Dedifferentiated amniotic fluid mesenchymal stem cell (primary cell): ENCODE measurements around the gene ALPG.
"Not testable (repeated sequence)": the region's sequence is repeated elsewhere in the genome, so short reads cannot be mapped to it uniquely, and the experiment has no call there.

ENCODE experiments used
- DNase-seq: peaks from one replicate; pipeline ENCODE4 v3.0.0-alpha.2; 2016; ENCODE audit errors: extremely low spot score

Gene ALPG

DNA sequence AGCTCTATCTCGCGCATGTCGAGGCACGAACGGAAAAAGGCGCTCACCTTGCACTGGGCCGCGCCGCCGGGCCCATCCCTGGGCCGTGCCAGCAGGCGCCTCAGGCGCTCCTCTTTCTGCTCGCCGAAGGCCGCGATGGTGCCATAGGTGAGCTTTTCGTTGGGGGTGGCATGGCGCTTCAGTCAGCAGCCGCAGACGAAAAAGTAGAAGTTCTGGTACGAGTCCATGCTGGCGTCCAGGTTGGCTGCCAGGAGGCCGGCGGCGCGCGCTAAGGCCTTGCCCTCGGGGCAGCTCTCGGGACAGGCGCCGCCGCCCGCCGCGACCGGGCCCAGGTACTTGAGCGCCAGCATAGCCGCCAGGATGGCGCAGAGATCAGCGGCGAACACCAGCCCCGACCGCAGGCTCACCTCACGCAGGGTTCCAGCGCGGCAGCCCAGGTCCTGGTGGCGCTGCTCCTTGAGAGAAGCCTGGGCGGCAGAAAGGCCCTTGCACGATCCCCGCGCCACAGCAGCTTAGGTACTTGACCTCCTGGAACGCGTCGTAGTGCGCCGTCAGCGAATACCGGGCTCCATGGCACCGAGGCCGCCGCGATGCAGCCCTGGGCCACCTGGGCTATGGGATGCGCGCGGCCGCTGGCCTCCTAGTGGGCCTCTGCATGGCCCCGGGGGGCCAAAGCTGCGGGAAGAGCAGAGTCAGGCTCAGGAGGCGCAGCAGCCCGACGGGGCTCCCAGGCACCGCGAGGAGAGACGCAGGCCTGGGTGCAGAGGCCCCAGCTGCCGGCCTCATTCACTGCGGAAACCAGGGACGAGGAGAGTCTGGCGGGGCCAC, 12.8 kb downstream of the ALPG start:
- no peak for DNase-seq

DNA sequence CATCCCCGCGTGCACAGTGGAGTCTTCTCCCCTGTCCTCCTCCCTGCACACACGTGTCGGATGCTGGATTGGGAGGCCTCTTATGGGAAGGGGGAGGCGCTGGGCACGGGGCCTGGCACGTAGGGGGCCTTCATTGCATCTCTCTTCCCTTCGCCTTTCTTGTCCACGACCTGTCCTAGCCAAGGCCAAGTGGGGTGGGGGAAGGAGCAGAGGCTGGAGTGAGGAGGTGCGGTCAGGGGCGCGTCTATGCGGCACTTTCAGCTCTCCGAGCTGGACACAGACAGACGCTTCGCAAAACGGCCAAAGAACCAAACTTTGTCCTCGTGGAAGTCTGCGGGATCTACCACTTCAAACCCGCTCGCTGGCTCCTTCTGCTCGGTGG, 13.4 kb downstream of the ALPG start:
- DNase-seq: no peak

DNA sequence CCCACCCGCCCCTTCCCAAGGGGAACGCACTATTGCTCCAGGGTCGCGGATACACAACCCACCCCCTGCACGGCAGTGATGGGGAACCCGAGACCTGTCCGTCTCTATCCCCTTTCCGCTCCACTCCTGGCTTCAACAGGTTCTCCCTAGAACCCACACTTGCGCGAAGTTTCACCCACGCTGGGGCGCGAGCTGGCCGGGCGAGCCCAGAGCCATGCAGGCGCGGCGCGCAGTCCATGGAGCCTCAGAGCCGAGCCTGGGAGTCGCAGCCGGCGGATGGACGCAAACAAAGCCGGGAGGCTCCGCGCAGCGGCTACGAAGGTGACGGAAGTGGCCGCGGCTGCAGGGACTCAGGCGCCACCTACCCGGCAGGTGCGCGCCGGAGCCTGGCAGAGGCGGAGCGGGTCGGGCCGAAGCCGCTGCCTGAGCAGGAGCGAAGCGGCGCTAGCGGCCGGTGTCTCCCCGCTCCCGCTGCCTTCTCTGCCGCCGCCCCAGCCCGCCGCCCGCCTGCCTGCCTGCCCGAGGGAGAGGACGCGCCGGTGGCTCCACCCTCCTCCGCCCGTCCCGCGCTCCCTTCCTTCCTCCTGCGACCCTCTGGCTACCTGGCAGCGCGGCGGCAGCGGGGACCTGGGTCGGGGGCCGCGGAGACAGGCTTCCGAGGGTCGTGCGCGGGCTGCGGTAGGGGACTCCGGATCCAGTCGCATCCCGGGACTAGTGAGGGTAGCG, 14.0 kb downstream of the ALPG start:
- DNase-seq: no peak

DNA sequence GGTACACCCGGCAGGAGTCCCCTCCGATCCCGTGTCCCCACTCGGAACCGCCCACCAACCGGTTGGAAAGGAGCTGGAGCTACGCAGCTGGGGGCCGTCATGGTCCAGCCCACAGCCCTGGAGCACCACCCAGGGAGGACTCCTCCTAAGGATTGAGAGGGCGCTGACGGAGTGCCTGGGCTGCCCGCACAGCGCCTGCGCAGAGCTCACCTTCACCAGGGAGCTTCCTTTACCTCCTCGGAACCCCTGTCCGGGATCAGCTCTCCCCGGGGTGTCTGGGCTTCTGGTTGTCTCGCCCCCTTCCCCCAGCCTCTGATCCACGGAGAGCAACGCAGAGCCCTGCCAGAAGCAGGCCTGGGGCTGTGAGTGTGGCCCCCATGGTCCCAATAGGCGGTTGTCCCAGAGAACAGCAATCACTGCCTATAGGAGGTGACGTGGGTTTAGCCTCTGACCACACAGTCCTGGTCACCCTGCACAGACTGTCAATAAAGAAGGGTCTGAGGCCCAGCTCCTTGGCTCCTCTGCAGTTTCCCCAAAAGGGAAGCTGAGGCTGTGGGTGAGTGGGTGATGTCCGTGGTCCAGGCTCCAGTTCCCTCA, 14.6 kb downstream of the ALPG start:
- DNase-seq: no peak

DNA sequence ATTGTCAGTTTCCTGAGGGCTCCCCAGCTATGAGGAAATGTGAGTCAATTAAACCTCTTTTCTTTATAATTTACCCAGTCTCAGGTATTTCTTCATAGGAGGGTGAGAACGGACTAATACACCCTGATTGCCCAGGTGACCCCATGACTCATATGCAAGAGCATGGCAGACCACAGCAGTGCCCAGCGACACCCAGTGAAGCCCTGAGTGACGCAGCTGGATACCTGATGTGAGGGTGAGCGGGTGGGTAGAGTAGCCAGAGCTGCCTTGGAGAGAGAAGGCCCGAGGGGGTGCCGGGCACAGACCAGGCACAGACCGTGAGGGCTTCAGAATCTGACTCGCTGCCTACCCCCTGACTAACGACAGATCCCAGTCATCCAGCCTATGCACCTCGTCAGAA, 15.4 kb downstream of the ALPG start:
- DNase-seq: no peak

DNA sequence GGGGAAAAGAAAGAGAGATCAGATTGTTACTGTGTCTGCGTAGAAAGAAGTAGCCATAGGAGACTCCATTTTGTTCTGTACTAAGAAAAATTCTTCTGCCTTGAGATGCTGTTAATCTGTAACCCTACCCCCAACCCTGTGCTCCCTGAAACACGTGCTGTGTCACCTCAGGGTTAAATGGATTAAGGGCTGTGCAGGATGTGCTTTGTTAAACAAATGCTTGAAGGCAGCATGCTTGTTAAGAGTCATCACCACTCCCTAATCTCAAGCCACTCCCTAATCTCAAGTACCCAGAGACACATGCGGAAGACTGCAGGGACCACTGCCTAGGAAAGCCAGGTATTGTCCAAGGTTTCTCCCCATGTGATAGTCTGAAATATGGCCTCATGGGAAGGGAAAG, 16.4 kb downstream of the ALPG start:
- not testable (repeated sequence) for DNase-seq

DNA sequence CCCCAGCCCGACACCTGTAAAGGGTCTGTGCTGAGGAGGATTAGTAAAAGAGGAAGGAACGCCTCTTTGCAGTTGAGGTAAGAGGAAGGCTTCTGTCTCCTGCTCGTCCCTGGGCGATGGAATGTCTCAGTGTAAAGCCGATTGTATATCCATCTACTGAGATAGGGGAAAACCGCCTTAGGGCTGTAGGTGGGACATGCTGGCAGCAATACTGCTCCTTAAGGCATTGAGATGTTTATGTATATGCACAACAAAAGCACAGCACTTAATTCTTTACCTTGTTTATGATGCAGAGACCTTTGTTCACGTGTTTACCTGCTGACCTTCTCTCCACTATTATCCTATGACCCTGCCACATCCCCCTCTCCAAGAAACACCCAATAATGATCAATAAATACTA, 16.8 kb downstream of the ALPG start:
- DNase-seq: not testable (repeated sequence)

GRCh38 chr2:232431705-232432590, 25.3 kb downstream of the ALPG start:
- DNase-seq: no peak

- no peak for DNase-seq
These were observed 26.0 kb downstream of the ALPG start for GRCh38 chr2:232432598-232433184.

- DNase-seq: not testable (repeated sequence)
These were observed 27.0 kb downstream of the ALPG start for GRCh38 chr2:232433622-232434021.

DNA sequence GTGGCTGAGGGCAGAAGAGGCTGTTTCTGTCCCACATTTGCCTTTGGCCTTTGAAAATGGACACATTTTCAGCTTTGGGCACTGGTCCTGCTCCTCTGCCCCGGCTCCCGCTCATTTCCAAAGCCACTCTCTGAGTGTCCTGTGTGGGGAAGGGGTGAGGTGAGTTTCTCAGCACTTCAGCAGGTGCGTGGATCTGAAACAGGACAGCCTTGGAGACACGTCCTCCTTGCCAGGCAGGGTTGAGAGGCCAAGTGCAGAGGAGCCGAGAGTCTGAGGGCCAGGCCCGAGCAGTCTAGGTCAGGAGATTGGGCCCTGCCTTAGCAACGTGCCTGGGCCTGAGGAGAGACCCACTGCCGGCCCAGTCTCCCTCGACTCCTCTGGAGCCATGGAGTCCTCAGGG, 27.4 kb downstream of the ALPG start:
- no peak for DNase-seq

DNA sequence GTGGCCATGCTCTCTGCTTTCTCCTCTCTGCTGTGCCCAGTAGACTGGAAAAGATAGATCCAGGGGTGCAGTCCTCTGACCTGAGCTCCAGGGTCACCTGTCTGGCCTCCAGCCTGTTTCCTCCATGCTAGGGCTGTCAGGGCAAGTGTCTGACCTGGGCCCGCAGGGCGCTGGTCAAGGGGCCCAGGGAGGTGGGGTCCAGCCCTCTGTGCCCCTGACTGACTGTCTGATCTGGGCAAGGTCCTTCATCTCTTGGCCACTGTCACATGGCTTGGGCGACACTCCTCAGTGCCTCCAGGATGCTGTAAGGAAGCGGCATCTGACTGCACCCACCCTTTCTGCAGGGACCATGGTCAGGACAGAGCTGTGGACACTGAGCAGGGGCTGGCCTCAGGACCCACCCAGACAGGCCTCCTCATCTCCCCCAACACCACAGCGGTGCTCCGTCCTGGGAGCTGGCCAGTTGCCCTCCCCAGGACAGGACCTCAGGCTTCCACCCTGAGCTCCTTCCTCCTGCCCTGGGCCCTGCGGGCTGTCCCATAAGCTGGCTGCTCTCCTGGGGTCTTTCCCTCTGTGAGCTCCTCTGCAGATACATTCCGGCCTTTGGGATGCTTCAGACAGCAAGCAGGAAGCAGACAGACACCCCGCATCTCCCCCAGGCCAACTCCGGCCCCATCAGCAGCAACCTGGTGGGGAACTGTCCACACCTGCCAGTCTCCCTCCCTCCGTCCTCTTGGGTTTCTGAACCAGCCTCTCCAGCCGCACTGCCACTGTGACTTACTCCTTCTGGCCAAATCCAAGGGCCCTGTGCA, 28.1 kb downstream of the ALPG start:
- no peak for DNase-seq

DNA sequence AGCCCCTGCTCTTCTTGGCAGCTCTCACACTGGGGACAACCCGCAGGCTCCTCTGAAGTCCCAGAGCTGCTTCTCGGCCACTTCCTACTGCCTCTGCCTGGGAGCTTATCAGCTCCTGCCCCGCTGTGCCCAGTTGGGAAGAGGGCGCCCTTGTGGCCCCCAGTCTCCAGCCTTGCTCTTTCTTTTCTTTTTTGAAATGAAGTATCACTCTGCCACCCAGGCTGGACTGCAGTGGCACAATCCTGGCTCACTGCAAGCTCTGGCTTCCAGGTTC, 28.7 kb downstream of the ALPG start:
- no peak for DNase-seq

DNA sequence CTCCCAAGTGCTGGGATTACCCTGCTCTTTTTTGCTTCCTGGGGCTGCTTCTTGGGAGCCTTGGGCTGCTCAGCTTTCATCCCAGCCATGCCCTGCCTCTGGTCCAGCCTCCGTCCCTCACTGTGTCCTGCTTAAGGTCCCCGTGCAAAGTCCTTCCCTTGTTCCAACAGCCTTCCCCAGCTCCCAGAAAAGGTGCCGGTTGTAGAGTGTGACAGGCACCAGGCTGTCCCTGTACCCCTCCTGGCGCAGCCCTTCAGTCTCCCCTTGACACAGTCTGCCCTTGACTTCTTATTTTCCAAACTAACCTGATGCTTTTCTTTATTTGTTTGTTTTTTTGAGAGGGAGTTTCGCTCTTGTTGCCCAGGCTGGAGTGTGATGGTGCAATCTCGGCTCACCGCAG, 29.2 kb downstream of the ALPG start:
- no peak for DNase-seq

- DNase-seq: no peak
These were observed 29.9 kb downstream of the ALPG start for GRCh38 chr2:232436381-232437194.

GRCh38 chr2:232437195-232437571, 30.5 kb downstream of the ALPG start:
- no peak for DNase-seq

DNA sequence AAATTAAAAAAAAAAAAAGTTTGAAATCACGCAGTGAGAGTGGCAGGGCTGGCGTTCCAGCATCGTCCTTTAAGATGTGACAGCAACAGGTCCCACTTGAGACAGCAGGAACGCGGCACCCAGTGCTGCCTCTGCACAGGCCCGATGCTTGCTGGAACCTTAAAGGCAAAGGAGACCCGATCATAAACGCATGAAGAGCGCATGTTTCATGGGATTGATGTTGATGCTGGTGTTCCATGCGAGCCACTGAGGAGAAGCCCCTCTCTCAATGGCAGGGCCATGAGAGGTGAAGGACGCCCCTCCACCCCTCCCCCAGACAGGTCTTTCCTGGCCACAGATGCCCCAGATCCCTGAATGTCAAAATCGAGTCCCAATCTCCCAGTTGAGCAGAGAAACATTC, 31.4 kb downstream of the ALPG start:
- no peak for DNase-seq

DNA sequence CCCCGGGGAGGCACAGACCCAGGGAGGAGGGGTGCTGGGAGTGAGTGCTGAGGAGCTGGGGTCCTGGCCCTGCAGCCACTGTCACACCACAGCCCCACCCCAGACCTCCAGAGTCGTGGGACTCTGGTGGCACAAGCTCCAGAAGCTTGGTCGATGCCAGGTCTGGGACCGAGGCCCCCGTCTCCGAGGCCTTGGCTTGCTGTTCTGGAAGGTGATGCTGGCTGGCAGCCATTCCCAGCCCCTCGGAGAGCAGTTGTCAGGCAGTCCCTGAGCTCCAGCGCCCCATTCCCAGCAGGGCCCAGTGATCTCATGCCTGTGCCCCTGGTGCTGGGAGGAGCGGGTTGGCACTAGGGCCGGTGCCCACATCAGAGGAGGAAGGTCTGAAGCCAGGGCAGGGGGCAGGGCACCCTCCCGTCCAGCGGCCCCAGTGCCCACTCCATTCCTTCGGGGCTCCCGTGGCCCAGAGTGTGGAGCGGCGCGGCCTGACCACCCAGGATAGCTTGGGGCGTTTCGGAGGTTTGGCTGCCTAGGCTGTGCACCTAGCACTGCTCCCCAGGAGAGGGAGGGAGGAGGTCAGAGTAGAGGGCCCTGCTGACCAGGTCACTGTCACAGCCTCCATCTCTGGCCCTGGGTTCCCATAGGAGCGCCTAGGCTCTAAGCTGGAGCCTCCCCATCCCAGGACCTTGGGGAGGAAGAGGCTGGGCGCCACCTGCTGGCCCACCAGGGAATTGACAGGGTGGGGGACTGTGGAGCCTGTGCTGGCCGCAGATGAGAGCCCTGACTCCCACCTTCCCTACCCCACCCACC, 32.5 kb downstream of the ALPG start:
- no peak for DNase-seq

GRCh38 chr2:232439758-232440135, 33.1 kb downstream of the ALPG start:
- no peak for DNase-seq
